GM21717 (cell line): ENCODE results near the gene FUT7.

Experiments
- ATAC-seq: cut with Tn5 transposase; IDR thresholded peaks from one replicate; pipeline ENCODE4 v1.9.1; 2021; ENCODE audit warnings: mild to moderate bottlenecking, moderate library complexity; ENCODE audit not compliant: unreplicated experiment

Gene FUT7, protein sequence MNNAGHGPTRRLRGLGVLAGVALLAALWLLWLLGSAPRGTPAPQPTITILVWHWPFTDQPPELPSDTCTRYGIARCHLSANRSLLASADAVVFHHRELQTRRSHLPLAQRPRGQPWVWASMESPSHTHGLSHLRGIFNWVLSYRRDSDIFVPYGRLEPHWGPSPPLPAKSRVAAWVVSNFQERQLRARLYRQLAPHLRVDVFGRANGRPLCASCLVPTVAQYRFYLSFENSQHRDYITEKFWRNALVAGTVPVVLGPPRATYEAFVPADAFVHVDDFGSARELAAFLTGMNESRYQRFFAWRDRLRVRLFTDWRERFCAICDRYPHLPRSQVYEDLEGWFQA

GRCh38 chr9:137031904-137032640 lies at the start of gene FUT7:
TSS of gene FUT7 (minus strand) at chr9:137032088. CDS start at chr9:137031991, 97 bp downstream.
- no peak for ATAC-seq

DNA sequence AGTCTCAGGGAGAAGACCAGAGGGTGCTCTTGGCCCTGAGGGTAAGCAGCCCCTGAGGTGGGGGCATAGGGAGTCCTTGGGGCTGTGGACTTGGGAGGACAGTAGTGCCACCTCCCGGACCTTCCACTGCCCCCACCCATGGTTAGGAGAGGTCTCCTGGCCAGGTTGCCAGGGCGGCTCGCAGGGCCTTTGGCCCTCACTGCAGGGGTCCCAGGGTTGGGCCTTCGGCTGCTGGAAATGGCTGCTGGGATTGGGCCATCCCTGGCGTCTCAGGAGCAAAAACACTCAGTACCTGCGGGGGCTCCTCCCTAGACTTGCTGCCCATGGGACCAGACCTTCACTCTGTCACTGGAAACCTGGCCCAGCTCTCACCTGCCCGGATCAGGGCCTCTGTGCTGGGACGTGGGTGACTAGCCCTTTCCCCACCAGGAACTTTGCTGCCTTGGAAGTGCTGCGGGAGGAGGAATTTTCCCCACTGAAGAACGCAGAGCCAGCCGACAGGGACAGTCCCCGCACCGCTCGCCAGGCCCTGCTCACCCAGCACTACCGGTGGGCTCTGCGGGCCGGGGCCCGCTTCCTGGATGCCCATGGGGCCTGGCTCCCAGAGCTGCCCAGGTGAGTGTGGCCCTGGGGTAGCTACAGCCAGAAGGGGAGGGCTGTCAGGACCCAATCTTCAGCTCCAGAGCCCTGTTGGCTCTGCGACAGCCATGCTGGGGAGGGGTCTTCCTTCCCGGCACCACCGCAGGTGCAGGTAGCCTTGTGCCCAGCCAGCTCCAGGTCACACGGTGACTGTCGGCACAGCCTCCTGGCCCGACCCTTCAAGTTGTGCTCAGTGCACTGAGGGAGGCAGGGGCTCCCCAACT lies 48.6 kb upstream of the FUT7 start:
- no peak for ATAC-seq

DNA sequence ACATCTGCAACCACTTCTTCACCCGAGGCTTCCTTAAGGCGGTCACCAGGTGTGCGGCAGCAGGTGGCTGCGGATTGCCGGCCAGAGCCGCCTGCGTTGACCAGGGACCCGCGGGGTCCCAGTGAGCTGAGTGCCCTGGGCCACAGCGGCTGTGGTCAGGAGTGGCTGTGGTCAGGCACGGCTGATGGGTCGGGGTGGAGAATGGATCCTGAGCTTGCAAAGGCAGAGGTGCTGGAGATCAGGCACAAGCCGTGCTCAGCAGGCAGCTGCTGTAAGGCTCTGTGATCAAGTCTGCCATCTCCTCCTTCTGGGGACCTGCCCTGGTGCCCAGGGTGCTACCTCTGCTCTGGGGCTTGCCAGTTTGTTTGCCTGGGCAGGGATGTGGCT lies 47.5 kb upstream of the FUT7 start:
- no peak for ATAC-seq

- ATAC-seq, result no peak
Observed at GRCh38 chr9:137078701-137079400, 47.0 kb upstream of the FUT7 start.

DNA sequence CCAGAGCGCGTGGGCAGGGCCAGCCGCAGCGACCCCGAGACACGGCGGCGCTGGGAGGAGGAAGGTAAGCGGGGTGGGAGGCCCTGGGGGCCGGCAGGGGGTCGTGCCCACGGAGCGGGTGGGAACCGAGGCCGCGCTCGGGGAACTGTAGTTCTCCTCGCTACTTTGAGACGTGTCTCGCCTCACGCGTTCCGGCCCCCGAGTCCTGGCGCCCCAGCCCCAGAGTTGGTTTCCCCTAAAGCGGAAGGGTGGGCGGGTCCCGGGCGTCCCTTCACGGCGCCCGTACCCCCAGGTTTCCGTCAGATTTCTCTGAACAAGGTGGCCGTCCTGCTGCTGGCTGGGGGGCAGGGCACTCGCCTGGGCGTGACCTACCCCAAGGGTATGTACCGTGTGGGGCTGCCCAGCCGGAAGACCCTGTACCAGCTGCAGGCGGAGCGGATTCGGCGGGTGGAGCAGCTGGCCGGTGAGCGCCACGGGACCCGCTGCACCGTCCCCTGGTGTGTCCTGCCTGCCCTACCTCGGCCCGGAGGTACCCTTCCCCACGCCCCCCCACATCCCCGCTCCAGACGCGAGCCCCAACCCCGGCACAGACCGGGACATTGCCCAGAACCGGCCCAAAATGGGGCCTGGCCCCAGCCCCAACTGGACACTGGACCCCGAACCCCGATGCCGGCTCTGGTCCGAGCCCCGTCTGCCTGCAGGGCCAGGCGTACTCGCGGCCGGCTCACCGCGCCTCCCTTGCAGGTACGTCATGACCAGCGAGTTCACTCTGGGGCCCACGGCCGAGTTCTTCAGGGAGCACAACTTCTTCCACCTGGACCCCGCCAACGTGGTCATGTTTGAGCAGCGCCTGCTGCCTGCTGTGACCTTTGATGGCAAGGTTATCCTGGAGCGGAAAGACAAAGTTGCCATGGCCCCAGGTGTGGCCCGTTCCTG lies 46.1 kb upstream of the FUT7 start:
- ATAC-seq, result no peak

DNA sequence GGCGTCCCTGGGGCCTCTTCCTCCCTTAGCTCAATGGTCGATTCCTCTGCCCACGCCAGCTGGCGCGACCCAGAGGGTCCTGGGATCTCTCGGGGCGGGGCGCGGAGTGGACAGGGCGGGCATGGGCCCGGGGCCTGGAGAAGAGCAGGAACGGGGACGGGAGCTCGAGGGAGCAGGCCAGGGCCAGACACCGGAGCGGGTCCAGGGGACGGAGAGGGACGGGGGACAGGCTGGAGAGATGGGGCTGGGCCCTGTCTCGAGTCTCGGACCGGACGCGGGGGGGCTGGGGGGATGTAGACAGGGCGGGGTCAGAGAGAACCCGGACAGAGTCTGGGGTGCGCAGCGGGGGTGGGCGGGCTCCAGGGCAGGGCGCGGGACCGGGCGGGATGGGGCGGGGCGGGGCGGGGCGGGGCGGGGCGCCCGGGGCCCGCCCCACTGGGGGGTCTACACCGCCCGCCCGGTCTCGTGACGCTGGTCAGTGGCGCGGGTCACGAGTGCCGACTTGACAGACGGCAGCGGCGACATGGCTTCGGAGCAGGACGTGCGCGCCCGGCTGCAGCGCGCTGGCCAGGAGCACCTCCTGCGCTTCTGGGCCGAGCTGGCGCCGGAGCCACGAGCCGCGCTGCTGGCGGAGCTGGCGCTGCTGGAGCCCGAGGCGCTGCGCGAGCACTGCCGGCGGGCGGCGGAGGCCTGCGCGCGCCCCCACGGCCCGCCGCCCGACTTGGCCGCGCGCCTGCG lies 45.3 kb upstream of the FUT7 start, which contains the start of gene UAP1L1:
Gene UAP1L1 (plus strand): TSS at position 508 of the 738 bp plus-strand sequence. CDS start 16 bp downstream, at position 524.
- no peak for ATAC-seq

DNA sequence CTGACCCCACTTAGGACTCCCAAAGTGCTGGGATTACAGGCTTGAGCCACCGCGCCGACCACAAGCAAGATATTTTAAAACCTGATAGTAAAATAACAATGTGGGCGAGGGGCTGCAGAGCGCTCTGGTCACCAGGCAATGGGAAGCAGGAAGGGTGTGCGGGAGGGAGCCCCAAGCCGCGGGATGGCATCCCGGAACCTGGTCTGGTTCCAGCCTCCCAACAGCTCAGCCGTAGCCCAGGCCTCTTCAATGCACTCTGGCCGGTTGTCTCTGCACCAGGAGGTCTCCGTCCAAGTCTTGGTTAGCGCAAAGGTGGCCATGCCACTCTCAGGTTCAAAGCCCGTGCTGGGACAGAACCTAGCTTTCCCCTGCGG lies 44.7 kb upstream of the FUT7 start:
- ATAC-seq, result no peak

GRCh38 chr9:137075275-137075775 lies 43.4 kb upstream of the FUT7 start:
- ATAC-seq, result no peak

DNA sequence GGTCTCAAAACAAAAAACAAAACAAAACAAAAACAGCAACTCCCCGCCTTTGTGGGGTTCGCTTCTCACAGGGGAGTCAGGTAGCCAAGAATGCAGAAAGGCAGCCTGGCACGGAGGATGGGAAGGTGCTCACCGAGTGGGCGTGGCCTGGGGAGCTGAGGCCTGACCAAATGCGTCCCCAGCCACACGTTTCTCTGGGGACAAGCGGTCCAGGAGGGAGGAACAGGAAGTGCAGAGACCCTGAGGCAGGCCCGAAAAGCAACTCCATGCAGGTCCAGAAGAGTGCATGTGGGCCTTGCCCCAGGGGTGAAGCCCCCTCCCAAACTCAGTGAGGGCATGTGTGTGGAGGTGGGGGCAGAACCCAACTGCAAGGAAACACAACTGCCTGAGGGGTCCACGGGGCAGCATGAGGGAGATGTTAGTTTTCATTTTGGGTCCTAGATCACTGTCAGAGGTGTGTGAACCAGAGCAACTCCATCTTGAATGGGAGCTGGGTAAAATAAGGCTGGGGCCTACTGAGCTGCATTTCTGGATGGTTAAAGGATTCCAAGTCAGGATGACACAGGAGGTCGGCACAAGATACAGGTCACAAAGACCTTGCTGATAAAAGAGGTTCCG lies 42.9 kb upstream of the FUT7 start:
- ATAC-seq, result no peak

DNA sequence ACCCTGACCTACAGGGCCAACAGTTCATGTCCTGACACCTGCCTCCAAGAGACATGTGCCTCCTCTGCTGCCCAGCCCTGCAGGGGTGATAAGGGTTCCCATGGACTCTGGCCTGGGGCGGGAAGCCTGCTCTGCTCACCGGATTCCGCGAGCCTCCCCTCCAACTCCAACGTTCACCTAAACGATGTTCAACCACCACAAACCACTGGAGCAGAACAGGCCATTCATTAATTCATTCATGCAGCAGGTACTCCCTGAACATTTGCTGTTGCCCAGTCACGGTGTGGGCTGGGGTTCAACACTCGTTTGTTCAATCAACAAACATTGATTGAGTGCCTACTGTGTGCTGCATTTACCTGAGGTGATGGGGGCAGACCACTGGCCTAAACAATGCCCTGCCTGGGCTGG lies 42.1 kb upstream of the FUT7 start:
- ATAC-seq, result no peak

- ATAC-seq, result no peak
Observed at GRCh38 chr9:137071282-137071681, 39.4 kb upstream of the FUT7 start.

GRCh38 chr9:137070906-137071275 lies 39.0 kb upstream of the FUT7 start:
- ATAC-seq, result no peak

GRCh38 chr9:137070201-137070905 lies 38.5 kb upstream of the FUT7 start, which contains the start of gene SAPCD2:
TSS of gene SAPCD2 (minus strand) at chr9:137070557. CDS start at chr9:137070460, 97 bp downstream.
- ATAC-seq, result peak; percentile 47

- no peak for ATAC-seq
Observed at GRCh38 chr9:137069508-137070091, 37.7 kb upstream of the FUT7 start.

DNA sequence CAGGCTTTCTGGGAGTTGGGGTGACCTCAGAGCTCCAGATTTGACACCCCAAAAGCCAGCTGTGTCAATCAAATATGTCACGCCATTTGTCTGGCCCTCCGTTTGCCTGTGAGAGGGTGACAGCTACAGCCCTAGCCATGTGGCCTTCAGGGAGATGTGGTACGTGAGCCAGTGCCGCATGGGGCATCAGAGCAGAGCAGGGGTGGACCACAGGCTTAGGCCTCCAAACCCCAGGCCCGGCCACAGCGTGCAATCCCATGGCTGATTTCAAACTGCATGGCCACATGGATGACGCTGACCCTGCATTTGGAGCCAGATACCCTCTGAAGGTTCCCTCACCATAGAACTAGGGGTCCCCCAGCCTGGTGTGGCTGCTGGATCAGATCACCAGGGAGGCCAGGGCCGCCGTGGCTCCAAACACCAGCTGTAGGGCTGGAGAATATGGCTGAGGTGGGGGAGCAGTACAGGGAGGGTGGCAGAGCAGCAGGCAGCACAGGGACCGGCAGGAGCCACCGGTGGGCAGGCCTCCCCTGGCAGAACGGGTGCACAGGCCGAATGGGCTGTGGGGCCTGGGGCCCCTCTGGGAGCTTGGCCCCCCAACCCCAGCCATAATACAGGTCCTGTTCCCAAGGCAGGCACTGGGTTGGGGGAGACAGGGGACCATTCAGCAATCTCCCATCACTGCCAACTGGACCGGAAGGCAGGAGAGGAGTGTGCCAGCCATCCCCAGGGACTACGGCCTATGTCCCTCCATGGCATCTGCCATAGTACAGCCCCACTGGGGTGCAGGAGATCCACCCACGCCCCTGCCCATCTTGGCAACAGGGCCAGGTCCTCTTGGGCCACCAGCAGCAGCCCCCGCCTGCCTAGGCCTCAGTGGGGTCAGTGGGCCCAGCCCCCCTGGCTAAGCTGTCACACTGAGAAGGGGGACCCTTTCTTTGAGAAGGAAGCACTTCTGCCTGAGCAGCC lies 36.9 kb upstream of the FUT7 start:
- no peak for ATAC-seq

DNA sequence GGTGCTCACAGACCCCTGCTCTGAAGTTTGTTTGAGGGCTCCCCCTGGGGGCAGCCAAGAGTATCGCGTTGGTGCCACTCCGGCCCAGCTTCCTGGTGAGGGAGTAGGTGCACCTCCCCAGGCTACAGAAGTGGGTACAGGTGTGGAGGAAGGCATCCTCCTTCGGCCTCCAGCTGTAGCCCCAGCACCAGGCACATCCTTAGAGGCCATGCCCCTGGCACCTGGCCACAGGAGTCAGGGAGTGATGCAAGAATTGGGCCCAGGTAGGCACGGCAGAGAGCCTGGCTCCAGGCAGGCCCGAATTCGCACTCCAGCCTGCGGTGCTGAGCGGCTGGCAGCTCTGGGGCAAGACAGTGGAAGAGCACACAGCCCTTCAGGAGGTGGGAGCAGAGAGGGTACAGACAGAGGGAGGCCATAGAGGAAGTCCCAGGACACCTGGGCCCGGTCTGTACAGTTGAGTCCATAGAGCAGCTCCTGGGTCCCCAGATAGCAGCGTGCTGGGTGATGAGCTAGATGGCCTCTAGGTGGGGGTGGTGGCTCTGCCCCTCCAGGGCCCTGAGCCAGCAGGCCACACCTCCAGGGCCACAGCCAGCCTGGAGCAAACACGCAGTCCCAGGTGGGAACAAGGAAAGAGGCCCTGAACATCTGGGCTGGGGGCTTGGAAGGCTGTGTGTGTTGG lies 36.1 kb upstream of the FUT7 start:
- no peak for ATAC-seq
